HG03103 (cell line): ENCODE data around the gene TMEM63C.

Experiments used
- ATAC-seq: cut with Tn5 transposase; IDR thresholded peaks from one replicate; pipeline ENCODE4 v1.9.1; 2021; ENCODE audit warnings: low read depth; ENCODE audit not compliant: unreplicated experiment

Gene TMEM63C

DNA sequence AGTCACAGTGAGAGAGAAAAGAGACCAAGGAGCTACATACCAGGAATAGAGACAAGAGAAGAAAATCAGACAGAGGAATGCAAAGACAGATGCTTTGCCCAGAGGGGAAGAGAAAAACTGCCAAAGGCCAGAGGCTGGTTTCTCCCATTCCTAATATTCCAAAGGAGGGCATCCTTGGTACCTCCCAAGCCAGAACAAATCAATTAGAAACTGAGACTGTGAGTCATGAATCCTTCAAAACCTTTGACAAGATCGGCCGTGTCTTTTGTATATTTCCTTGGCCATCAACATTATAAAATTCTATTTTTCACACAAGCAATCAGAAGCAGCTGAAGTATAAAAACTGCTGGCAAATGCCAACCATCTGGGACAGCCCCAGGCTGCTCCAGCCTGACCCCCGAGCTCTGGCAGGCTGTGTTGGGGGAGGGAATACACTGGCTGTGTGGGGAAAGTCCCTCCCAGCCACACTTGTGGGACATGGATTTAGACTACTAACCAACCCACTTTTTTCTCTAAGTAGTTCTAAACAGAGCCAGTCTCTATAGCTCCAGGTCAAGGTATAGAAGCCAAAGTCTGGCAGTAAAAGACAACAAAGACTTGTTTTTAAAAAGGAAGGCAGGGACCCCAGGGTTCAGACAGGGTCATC lies 125.4 kb downstream of the TMEM63C start:
- no peak for ATAC-seq
